ENCODE data around the gene MCM8. TPM values are rescaled to one million over a fixed set of nuclear protein-coding genes. Genes with fewer than 3 reads are reported as not detected.

Gene MCM8
- total RNA-seq, 1 donor from 2014 or later = 16.1 TPM

DNA sequence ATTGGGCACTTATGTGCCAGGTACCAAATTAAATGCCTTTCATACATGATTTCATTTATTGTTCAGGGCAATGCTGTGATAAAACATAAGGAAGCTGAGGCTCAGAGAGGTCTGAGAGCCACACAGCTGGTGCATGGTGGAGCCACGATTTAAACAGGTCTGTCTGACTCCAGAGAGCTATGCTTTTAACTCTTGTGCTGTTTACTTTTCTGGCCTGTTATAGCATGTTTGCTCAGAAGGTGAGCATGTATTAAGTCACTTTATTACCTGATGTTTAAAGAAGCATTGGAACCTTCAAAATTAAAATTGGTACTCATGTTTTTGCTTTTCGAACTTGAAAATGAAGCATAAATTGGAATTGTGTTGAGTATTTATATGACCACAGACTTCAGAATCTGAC is 26.8 kb downstream of the MCM8 start:
- DNase-seq (ENCODE audit: low read depth) = no peak
- H3K4me3 ChIP-seq (ENCODE audit: low read depth, low read length) = no peak overlapping the region
- TF ChIP-seq, protein P1, sequence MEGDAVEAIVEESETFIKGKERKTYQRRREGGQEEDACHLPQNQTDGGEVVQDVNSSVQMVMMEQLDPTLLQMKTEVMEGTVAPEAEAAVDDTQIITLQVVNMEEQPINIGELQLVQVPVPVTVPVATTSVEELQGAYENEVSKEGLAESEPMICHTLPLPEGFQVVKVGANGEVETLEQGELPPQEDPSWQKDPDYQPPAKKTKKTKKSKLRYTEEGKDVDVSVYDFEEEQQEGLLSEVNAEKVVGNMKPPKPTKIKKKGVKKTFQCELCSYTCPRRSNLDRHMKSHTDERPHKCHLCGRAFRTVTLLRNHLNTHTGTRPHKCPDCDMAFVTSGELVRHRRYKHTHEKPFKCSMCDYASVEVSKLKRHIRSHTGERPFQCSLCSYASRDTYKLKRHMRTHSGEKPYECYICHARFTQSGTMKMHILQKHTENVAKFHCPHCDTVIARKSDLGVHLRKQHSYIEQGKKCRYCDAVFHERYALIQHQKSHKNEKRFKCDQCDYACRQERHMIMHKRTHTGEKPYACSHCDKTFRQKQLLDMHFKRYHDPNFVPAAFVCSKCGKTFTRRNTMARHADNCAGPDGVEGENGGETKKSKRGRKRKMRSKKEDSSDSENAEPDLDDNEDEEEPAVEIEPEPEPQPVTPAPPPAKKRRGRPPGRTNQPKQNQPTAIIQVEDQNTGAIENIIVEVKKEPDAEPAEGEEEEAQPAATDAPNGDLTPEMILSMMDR (conservative IDR thresholded peaks at IDR 0.05; ENCODE audit: low read depth, low read length) = no peak

DNA sequence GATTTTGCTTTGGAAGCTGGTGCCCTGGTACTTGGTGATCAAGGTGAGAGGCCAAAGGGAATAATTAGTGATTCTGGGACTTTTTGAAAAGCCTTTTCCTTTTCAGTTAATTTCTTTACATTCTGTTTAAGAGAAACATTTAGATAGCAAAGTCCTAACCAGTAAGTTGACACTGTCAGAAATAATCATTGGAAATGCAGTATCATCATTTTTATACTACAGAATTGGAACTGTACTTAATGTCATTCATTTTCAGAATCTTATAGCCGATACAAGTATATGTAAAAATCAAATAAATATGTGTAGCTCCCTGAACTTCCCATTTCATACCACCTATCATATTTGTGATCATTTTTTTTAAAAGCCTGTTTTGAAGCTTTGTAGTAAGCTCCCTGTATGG is 27.5 kb downstream of the MCM8 start:
- TF ChIP-seq, protein P1 (conservative IDR thresholded peaks at IDR 0.05; ENCODE audit: low read depth, low read length) = no peak
- DNase-seq (ENCODE audit: low read depth) = no peak
- no peak overlapping the region for H3K4me3 ChIP-seq (ENCODE audit: low read depth, low read length)

DNA sequence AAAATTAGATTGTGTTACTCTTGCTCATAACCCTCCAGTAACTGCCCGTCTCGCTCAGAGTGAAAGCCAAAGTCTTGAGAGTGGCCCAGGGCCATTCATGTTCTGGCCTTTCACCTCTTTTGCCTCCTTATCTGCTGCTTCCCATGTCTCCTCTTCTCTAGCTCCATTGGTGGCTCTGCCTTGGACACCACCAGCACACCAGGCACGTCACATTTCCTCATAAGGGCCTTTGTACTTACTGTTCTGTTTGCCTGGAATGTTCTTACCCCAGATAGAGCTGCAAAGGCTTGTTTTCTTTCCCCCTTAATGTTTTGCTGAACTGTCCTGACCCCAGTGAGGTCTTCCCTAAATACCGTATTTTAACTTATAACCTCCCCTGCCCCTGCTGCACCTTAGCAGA is 29.3 kb downstream of the MCM8 start:
- TF ChIP-seq, protein P1 (conservative IDR thresholded peaks at IDR 0.05; ENCODE audit: low read depth, low read length) = no peak

DNA sequence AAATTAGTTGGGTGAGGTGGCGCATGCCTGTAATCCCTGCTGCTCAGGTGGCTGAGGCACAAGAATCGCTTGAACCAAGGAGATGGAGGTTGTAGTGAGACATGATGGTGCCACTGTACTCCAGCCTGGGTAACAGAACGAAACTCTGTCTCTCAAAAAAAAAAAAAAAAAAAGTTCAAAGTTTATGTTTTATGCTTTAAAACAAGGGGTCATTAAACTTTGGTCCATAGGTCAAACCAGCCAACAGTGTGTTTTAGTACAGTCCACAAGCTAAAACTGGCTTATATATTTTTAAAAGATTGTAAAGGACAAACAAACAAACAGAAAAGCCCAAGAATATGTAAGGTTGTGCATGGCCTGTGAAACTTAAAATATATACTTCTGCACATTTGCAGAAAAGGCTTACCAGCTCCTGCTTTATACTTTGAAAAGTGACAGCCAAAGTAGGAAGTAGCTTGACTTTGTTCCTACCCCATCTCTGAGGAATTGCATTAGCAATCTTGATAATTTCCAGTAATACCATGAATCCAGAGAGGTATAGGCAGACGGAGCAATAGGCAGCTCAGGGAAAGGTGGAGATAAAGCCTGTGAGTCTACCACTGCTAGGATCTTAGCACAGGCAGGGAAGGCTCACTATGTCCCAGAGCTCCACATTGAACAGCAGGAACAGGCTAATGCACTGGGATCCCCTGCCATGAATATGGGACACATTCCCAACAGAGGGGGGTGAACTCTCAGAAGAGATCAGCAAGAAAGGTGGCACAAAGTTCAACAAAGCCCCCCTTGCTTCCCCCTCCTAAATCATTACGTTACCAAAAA is 30.5 kb downstream of the MCM8 start:
- H3K4me3 ChIP-seq (ENCODE audit: low read depth, low read length) = no peak overlapping the region

More for the DNA sequence above, 29.3 kb downstream of the MCM8 start:
- DNase-seq (ENCODE audit: low read depth) = no peak
- H3K4me3 ChIP-seq (ENCODE audit: low read depth, low read length) = no peak overlapping the region

DNA sequence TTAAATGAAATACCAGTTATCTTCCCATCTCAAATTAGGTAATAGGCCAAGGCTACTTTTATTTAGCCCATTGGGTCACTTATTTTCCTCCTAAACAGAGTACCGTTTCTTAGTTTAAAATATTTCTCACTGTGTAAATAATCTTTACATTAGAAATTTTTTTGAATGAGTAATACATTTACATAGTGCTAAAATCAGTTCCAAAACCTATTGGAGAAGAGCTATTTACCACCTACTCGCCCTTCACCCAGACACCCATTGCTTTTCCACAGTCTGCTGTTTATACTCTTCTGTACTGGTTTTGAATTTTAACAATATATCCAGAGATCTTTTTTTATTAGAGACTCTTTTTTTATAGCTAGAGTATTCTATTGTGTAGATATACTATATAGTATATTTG is 36.9 kb downstream of the MCM8 start:
- no peak overlapping the region for H3K4me3 ChIP-seq (ENCODE audit: low read depth, low read length)
- TF ChIP-seq, protein P1 (conservative IDR thresholded peaks at IDR 0.05; ENCODE audit: low read depth, low read length) = no peak
- DNase-seq (ENCODE audit: low read depth) = no peak

More for the DNA sequence above, 30.5 kb downstream of the MCM8 start:
- DNase-seq (ENCODE audit: low read depth) = no peak
- TF ChIP-seq, protein P1 (conservative IDR thresholded peaks at IDR 0.05; ENCODE audit: low read depth, low read length) = no peak

DNA sequence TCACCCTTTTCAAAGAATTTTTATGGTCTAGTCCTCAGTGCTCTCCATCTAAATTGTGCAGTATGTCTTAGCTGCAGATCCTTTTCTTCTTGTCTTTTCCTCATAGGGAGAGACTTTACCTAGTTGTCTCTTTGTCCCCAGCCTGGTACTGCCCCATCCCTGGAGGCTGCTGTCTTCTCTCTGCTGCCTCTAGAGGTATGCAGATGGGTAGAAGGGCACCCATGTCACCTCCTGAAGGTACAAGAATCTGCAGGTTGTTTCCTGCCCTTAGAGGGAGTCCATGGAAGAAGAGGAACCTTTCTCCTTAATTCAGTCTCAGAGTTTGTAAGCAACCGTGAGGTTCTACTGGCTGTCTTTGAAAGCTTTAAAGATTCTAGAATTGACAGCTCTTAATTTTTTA is 39.1 kb downstream of the MCM8 start:
- H3K4me3 ChIP-seq (ENCODE audit: low read depth, low read length) = no peak overlapping the region
- TF ChIP-seq, protein P1 (conservative IDR thresholded peaks at IDR 0.05; ENCODE audit: low read depth, low read length) = peak; percentile 32
- no peak for DNase-seq (ENCODE audit: low read depth)

DNA sequence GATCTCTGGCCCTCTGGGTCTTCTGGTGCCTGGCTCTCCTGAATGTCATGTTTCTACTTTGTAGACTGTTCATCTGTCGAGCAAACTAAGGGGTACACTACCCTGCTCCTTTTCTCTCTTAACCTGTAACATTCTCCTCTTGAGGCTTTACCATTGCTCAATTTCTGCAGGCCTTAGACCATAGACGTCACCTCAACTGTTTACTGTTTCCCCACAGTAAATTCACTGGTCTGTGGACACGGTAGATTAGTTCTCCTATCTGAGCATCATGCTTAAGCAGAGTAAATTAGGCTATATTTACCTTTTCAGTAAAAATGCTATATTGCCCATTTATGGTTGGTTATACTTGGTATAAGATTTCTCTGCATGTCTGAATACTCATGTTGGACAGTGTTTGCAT is 40.5 kb downstream of the MCM8 start:
- TF ChIP-seq, protein P1 (conservative IDR thresholded peaks at IDR 0.05; ENCODE audit: low read depth, low read length) = no peak
- no peak for DNase-seq (ENCODE audit: low read depth)

More for the DNA sequence above, 40.5 kb downstream of the MCM8 start:
- H3K4me3 ChIP-seq (ENCODE audit: low read depth, low read length) = no peak overlapping the region

Data from epithelial cell of proximal tubule (primary cell).